H9 (cell line): ENCODE results near the gene ZSWIM6. TPM values are rescaled to one million over a fixed set of nuclear protein-coding genes. Genes with fewer than 3 reads are reported as not detected.

Experiments
- DNase-seq: peaks from one replicate; pipeline ENCODE4 v3.0.0-alpha.2; 2017
- H2AFZ ChIP-seq: one replicate; pipeline ENCODE4 v1.6.1; 2013; ENCODE audit warnings: mild to moderate bottlenecking, low read length, control low read depth, moderate library complexity
- H2AK5ac ChIP-seq: 2 replicates; pipeline ENCODE4 v1.6.1; 2013; ENCODE audit warnings: low read length, control low read depth, mixed read lengths; ENCODE audit not compliant: insufficient read length
- H2BK120ac ChIP-seq: one replicate; pipeline ENCODE4 v1.6.1; 2013; ENCODE audit warnings: low read depth, mild to moderate bottlenecking, low read length, control low read depth, inconsistent platforms; ENCODE audit not compliant: poor library complexity, severe bottlenecking
- H2BK12ac ChIP-seq: 2 replicates; pipeline ENCODE4 v1.6.1; 2013; ENCODE audit warnings: low read length, control low read depth, mixed read lengths, low read depth; ENCODE audit not compliant: insufficient read length
- H2BK15ac ChIP-seq: 2 replicates; pipeline ENCODE4 v1.6.1; 2013; ENCODE audit warnings: low read depth, low read length, control low read depth
- H2BK20ac ChIP-seq: one replicate; pipeline ENCODE4 v1.6.1; 2013; ENCODE audit warnings: low read depth, mild to moderate bottlenecking, low read length, control low read depth, inconsistent platforms; ENCODE audit not compliant: poor library complexity, severe bottlenecking
- H2BK5ac ChIP-seq: 2 replicates; pipeline ENCODE4 v1.6.1; 2013; ENCODE audit warnings: low read length, control low read depth, mixed read lengths; ENCODE audit not compliant: insufficient read length
- H3K14ac ChIP-seq: 2 replicates; pipeline ENCODE4 v1.6.1; 2013; ENCODE audit warnings: low read length, control low read depth; ENCODE audit not compliant: insufficient read depth
- H3K18ac ChIP-seq: 2 replicates; pipeline ENCODE4 v1.6.1; 2013; ENCODE audit warnings: low read depth, mild to moderate bottlenecking, mixed read lengths, low read length, control low read depth; ENCODE audit not compliant: insufficient read length
- H3K23ac ChIP-seq: 2 replicates; pipeline ENCODE4 v1.6.1; 2013; ENCODE audit warnings: low read length, control low read depth, mixed read lengths, low read depth; ENCODE audit not compliant: insufficient read length
- H3K23me2 ChIP-seq: 2 replicates; pipeline ENCODE4 v1.6.1; 2013; ENCODE audit warnings: low read depth, mild to moderate bottlenecking, mixed read lengths, low read length, control low read depth; ENCODE audit not compliant: insufficient read length, poor library complexity, severe bottlenecking
- H3K27ac ChIP-seq: 2 replicates; pipeline ENCODE4 v1.5.1; 2013; ENCODE audit warnings: low read length, control low read depth, mixed read lengths, low read depth; ENCODE audit not compliant: insufficient read length
- H3K27me3 ChIP-seq: 2 replicates; pipeline ENCODE4 v1.6.1; 2013; ENCODE audit warnings: low read length, control low read depth, inconsistent platforms; ENCODE audit not compliant: insufficient read depth
- H3K4ac ChIP-seq: 2 replicates; pipeline ENCODE4 v1.6.1; 2013; ENCODE audit warnings: low read depth, mild to moderate bottlenecking, control low read depth, inconsistent platforms, low read length, moderate library complexity
- H3K4me1 ChIP-seq: 2 replicates; pipeline ENCODE4 v1.6.1; 2013; ENCODE audit warnings: low read length, control low read depth, inconsistent platforms; ENCODE audit not compliant: insufficient read depth
- H3K4me2 ChIP-seq: 2 replicates; pipeline ENCODE4 v1.6.1; 2013; ENCODE audit warnings: low read length, control low read depth, mixed read lengths; ENCODE audit not compliant: insufficient read length, insufficient read depth
- H3K56ac ChIP-seq: 2 replicates; pipeline ENCODE4 v1.6.1; 2013; ENCODE audit warnings: low read depth, mild to moderate bottlenecking, mixed read lengths, low read length, control low read depth; ENCODE audit not compliant: insufficient read length
- H3K79me1 ChIP-seq: 2 replicates; pipeline ENCODE4 v1.6.1; 2013; ENCODE audit warnings: low read depth, mild to moderate bottlenecking, moderate library complexity, low read length, control low read depth, inconsistent platforms; ENCODE audit not compliant: insufficient read depth, poor library complexity, severe bottlenecking
- H3K79me2 ChIP-seq: 2 replicates; pipeline ENCODE4 v1.6.1; 2013; ENCODE audit warnings: low read length, control low read depth, inconsistent platforms; ENCODE audit not compliant: insufficient read depth
- H3K9ac ChIP-seq: 2 replicates; pipeline ENCODE4 v1.6.1; 2013; ENCODE audit warnings: low read length, control low read depth, mixed read lengths; ENCODE audit not compliant: insufficient read length; ENCODE audit errors: extremely low read depth
- H3K9me3 ChIP-seq: one replicate; pipeline ENCODE4 v1.6.1; 2013; ENCODE audit warnings: low read depth, low read length, inconsistent platforms; ENCODE audit not compliant: control insufficient read depth
- H3T11ph ChIP-seq: one replicate; pipeline ENCODE4 v1.6.1; 2013; ENCODE audit warnings: mild to moderate bottlenecking, low read length, control low read depth, inconsistent platforms
- H4K20me1 ChIP-seq: one replicate; pipeline ENCODE4 v1.6.1; 2013; ENCODE audit not compliant: control insufficient read depth, insufficient read length, insufficient read depth
- H4K5ac ChIP-seq: 2 replicates; pipeline ENCODE4 v1.6.1; 2013; ENCODE audit warnings: low read depth, mild to moderate bottlenecking, mixed read lengths, low read length, control low read depth; ENCODE audit not compliant: insufficient read length
- H4K8ac ChIP-seq: replicated peaks from 2 replicates; pipeline ENCODE4 v1.6.1; 2013; ENCODE audit warnings: low read length, control low read depth, mixed read lengths, low read depth; ENCODE audit not compliant: insufficient read length
- H4K91ac ChIP-seq: 2 replicates; pipeline ENCODE4 v1.6.1; 2013; ENCODE audit warnings: low read depth, mild to moderate bottlenecking, moderate library complexity, mixed read lengths, low read length, control low read depth; ENCODE audit not compliant: insufficient read length
- H3K27ac Mint-ChIP-seq, 3 experiments: 2 replicates in 2 of 3; 3 replicates in 1 of 3; pipeline ENCODE4 v1.8.0; 2020 to 2021; ENCODE audit warnings: mixed read lengths in 3 of 3, mild to moderate bottlenecking in 1 of 3, moderate library complexity in 1 of 3
- H3K27me3 Mint-ChIP-seq: 2 replicates; pipeline ENCODE4 v1.8.0; 2021; ENCODE audit warnings: low read depth, mild to moderate bottlenecking, moderate library complexity, mixed read lengths
- H3K36me3 Mint-ChIP-seq, 3 experiments: 2 replicates in 2 of 3; 3 replicates in 1 of 3; pipeline ENCODE4 v1.8.0; 2020 to 2021; ENCODE audit warnings: low read depth in 3 of 3, mixed read lengths in 3 of 3; ENCODE audit not compliant: insufficient read depth in 1 of 3
- H3K4me1 Mint-ChIP-seq, 2 experiments: 2 replicates each; pipeline ENCODE4 v1.8.0; 2020; ENCODE audit warnings: mixed read lengths in 2 of 2
- H3K4me3 Mint-ChIP-seq, 2 experiments: 2 replicates in 1 of 2; 3 replicates in 1 of 2; pipeline ENCODE4 v1.8.0; 2020 to 2021; ENCODE audit warnings: mild to moderate bottlenecking in 2 of 2, mixed read lengths in 2 of 2, moderate library complexity in 1 of 2
- H3K9me3 Mint-ChIP-seq, 2 experiments: 2 replicates in 1 of 2; 3 replicates in 1 of 2; pipeline ENCODE4 v1.8.0; 2020; ENCODE audit warnings: mild to moderate bottlenecking in 2 of 2, mixed read lengths in 2 of 2, moderate library complexity in 1 of 2
- CTCF ChIP-seq: fragments of 200-600 bp; sonication (generic); conservative IDR thresholded peaks from 3 replicates; pipeline ENCODE4 v1.8.0; 2021; ENCODE audit warnings: antibody characterized with exemption, mild to moderate bottlenecking
- WGBS: extraction: QIAGEN DNeasy Blood & Tissue Kit; methylation state at CpG from one replicate; pipeline ENCODE4 v1.1.7; 2013; ENCODE audit warnings: missing lambda C conversion rate, low lambda C conversion rate, mixed read lengths; ENCODE audit not compliant: insufficient read length; ENCODE audit errors: extremely low coverage; 5-methylcytosine and 5-hydroxymethylcytosine counted together
- total RNA-seq: library from RNA; stranded (reverse); gene quantifications from 2 replicates; pipeline ENCODE4 v1.2.1, GENCODE V29; 2021

The ZSWIM6 gene
- total RNA-seq, 1 experiment from 2014 or later = 11.5 TPM

GRCh38 chr5:61357745-61358144 is 25.7 kb downstream of the ZSWIM6 start:
- no peaks in the 10 kb centered on the region for H3K23me2 ChIP-seq
- peak; percentile 87 for TF ChIP-seq CTCF
- H3K27ac ChIP-seq = no peak overlapping the region
- no peak overlapping the region for H3K14ac ChIP-seq
- Mint-ChIP-seq H3K4me3 (no peak overlapping the region), H3K4me1 (peaks cover 28 to 30% of the 10 kb centered on the region in 2 experiments), H3K27me3 (no peaks in the 10 kb centered on the region; the same call in 1 of the 2 replicates), H3K36me3 (peaks cover 3 to 13% (median 6%) of the 10 kb centered on the region in 3 experiments; a peak in 4 of 7 replicates), H3K27ac (no peak overlapping the region), H3K9me3 (peaks cover 0 to 10% of the 10 kb centered on the region in 2 experiments; a peak in 3 of 5 replicates)
- H3K79me2 ChIP-seq = peaks cover 3% of the 10 kb centered on the region; the same call in 1 of the 2 replicates
- no peak overlapping the region for H2BK15ac ChIP-seq
- no peak overlapping the region for H4K8ac ChIP-seq
- no peak overlapping the region for H3K56ac ChIP-seq
- H3K18ac ChIP-seq = no peak overlapping the region
- H4K5ac ChIP-seq = no peak overlapping the region
- no peaks in the 10 kb centered on the region for H3K9me3 ChIP-seq
- H3K4me1 ChIP-seq = 0 out of 2 replicates have a peak, but pooled peaks cover 3% of the 10 kb centered on the region
- H2BK12ac ChIP-seq = no peak overlapping the region
- no peak overlapping the region for H3K9ac ChIP-seq
- DNase-seq = peak; percentile 34
- no CpG with 5 or more reads among the region's 2 CpGs for WGBS
- H2AFZ ChIP-seq = no peak overlapping the region
- no peak overlapping the region for H2BK20ac ChIP-seq
- H2BK5ac ChIP-seq = no peak overlapping the region
- peaks cover 7% of the 10 kb centered on the region for H3K79me1 ChIP-seq
- H3K23ac ChIP-seq = no peak overlapping the region
- H2AK5ac ChIP-seq = no peak overlapping the region
- no peak overlapping the region for H3T11ph ChIP-seq
- no peak overlapping the region for H3K4ac ChIP-seq
- H4K91ac ChIP-seq = no peak overlapping the region
- H3K4me2 ChIP-seq = no peak overlapping the region
- H3K27me3 ChIP-seq = no peaks in the 10 kb centered on the region
- H4K20me1 ChIP-seq = no peaks in the 10 kb centered on the region
- no peak overlapping the region for H2BK120ac ChIP-seq
